Stimulated activated CD8-positive, alpha-beta memory T cell treated with anti-CD3 and anti-CD28 coated beads, Interleukin-4, amount 100 ng/mL, for 48 hours (primary cell): ENCODE results near the gene FAM200B.

Source experiments
- DNase-seq: peaks from one replicate; pipeline ENCODE4 v3.0.0-alpha.2; 2020

The FAM200B gene

DNA sequence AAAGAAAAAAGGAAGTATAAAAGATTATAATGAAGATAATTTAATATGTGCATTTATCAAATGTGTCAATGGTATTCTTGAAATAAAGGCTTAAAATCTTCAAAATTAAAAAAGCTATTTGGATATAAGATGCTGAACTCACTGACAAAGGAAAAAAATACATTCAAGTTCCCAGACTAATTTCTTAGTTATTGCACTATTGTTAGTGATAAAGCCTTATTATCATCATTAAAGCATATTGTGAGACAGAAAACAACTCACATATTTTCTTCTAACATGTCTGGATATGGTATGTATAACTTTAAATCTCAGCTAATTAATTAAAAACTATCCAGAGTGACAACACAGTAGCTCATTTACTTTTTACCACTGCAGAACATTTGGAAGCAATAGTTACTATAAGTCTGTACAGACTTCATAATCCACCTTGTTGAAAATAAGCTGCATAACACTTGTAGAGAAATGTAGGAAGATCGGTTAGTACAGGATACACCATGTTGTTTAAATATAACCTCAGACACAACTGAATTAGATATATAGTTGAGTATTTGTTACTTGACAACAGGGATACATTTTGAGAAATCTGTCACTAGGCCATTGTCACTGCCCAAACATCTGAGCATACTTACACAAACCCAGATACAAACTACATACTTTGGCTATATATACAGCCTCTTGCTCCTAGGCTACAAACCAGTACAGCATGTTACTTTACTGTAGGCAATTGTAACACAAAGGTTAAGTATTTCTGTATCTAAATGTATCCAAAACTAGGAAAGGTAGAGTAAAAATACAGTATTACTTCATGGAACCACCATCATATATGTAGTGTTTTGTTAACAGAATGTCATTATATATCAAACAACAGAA is 12.8 kb upstream of the FAM200B start:
- DNase-seq = no peak

DNA sequence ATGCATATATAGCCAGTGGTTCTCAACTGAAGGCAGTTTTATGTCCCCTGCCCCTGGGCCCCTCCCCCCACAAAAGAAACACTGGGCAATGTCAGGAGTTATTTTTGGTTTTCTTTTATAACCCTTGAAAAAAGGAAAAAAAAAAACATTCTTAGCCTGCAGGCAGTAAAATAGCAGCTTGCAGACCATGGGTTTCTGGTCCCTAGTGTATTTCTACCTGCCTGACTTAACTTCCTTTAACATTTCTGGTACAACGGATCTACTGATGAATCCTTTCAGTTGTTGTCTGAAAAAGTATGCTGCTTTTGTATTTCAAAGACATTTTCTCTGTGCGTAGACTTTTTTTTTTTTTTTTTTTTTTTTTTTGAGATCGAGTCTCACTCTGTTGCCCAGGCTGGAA is 11.1 kb upstream of the FAM200B start:
- no peak for DNase-seq

DNA sequence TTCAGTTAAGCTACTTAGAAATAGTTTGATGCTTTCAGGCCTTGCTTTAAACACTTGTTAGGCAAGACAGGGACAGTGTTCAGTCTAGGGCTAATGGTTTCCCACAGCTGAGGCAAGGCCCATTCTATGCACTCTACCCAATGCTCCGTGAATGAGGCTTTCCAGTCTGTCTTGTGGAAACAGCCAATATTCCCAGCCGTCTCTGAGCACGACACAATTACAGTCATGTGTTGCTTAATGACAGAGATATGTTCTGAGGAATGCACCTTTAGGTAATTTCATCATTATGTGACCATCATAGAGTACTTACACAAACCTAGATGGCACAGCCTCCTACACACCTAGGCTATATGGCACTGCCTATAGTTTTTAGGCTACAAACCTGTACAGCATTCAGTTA is 9.5 kb upstream of the FAM200B start:
- no peak for DNase-seq

DNA sequence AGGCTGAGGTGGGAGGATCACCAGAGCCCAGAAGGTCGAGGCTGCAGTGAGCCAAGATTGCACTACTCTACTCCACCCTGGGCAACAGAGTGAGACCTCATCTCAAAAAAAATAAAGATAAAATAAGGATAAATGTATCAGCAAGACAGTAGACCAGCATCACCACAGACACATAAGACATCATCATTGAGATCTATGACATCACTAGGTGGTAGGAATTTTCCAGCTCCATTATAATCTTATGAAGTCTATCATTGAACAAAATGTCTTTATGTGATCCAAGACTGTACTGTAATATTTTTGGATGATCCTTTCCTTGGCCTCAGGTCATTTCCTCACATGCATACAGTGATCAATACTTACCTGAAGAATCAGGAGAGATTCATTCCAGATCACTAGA is 8.3 kb upstream of the FAM200B start:
- DNase-seq = no peak

DNA sequence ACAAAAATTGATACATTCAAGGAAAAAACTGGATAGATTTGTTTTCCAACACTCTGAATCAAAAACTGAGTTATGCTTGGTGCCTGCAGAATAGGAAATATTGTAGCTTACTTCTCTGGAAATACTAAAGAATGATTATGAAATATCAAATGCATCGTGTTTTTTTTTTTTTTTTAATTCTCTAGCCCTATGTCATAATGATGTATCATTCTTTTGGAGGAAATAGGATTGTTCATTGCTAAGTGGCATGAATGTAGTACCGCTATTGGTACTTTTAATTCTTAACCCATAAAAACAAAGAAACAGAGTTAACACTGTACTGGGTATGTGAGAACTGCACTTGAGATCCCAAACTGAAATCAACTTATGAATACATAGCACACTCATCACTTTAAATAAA is 7.6 kb upstream of the FAM200B start:
- no peak for DNase-seq

DNA sequence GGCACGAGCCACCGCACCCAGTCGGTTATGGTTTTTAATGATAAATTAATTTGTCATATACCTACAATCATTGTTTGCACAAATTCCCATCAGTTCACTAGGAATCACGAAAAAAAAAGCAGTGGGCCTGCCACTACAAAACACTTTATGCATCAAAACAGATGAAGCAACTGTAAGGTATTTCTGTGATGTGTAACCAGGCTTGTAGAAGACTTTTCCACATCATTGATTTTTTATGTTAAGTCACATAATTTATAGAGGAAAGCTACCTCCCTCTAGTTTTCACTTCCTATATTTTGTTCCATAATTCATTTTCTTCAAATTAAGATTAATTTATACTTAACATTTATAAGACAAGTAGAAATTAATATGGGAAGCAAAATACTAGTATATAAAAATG is 6.7 kb upstream of the FAM200B start:
- no peak for DNase-seq

DNA sequence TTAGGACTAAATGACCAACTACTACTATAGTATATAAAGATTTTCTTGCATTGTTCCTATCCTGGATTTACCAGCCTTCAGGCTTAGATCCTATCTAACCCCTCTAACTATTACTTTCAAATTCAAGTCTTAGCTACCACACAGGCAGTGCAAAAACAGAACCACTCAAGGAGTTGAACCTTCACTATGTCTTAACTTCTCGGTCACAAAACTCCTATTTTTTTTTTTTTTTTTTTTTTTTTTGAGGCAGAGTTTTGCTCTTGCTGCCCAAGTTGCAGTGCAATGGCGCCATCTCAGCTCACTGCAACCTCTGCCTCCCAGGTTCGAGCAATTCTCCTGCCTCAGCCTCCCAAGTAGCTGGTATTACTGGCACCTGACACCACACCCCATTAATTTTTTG is 6.3 kb upstream of the FAM200B start:
- no peak for DNase-seq

DNA sequence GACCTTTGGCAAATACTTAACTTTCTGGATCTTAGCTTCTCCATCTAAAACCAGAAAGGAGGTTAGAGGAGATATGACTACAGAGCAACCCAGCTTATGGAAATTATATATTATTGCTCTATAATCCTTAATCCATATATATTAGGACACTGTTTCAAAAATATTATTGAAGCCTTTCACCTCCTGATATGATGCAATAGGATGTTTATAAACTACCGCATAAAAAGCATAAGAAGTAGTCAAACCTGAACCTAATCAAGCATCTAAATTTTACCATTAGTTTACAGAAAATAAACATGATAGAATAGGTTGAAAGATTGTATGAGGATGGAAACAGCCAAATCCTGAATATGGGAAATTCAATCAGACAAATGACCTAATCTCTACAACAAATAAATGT is 5.6 kb upstream of the FAM200B start:
- DNase-seq = no peak

DNA sequence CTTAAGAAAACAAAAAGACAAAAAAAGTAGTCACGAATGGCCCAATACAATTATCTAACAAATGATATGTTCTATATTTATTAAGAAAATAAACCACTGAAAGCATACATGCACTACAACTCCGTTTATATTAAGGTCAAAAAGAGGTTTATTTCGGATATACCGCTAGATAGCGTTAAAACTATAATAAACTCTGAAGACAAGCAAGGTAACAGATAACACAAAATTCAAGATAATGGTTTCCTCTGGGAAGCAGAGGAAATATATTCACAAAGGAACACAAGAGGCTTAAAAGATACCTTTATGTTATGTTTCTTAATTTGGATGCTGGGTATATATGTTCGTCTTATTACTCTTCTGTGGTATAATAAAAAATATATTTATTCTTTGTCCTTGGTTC is 4.7 kb upstream of the FAM200B start:
- no peak for DNase-seq

DNA sequence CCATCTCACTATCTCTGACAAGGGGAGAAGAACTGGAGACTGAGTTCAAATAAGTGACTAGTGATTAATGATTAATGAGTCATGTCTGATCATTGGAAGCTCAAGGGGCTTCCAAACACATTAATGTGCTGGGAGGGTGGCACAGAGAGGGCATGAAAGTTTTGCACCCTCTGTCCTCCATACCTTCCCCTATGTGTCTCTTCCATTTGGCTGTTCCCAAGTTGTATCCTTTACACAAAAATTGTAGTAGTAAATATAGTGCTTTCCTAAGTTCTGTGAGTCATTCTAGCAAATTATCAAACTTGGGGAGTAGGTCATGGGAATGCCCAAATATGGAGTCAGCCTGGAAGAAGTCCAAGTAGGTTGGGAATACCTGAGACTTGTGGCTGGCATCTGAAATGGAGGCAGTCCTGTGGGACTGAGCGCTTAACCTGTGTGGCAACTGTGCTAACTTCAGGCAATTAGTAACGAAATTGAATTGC is 4.1 kb upstream of the FAM200B start:
- DNase-seq = no peak

DNA sequence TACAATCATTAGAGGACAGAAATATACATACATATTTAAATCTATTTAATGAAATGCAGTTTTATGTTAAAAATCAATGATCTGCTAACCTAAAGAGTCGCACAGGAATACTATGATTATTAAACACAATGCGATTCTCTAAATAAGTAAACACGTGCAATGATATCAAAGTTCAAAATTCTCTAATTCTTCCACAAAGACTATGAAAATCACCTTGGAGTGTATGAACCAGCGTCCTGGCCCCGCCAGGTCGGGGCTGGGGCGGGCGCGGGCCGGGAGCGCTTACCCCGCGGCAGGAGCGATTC is 608 bp upstream of the FAM200B start:
- DNase-seq = no peak

DNA sequence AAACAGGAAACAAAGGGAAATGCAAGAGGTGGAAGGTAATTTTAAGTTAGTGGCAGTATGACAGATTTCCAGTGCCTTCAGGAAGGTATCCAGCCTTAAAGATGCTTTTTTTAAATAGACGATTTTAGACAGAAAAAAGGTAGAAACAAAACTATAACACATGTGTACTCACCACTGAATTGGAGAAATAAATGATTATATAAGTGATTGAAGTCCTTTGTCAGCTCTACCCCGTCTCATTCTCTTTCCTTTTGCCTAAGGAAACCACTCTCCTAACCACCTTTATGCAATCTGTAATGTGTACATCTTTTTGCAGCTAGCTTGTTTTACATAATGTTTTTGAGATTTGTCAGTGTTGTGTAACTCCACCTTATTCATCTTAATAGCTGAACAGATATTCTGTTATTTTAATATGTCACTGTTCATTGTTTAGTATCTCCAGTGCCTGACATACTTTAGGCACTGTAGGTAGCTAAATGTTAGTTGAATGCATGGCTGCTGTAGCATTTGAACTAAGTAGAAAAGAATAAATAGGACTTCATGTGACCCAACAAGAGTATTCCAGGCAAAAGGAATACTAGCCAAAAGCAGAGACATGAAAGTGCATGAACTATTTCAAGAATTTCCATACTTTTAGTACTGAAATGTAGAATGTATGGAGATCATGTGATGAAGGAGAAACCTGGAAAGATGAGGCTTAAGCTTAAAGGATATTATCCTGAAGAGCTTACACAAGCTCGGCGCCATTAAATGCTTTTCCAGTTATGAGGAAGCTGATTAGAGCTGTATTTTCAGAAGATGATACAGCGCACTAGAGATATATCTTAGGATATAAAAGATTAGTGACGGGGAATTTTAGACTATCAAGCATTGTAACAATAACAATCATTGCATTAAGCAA is 865 bp downstream of the FAM200B start:
- DNase-seq = no peak

DNA sequence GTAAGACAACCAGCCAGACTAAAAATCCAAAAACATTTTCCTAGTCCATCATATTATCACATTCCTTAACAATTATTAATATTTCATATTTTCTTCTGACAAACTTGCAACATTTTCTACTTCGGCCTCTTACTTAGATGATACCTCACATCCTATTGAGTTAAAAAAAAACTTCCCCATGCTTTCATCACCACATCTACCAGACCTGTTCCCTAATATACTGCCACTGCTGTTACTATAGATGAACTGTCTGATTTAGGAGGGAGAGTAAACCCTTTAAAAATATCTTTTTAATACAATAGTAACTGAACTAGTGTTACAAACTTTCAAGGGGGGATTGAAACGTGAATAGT is 1.5 kb downstream of the FAM200B start:
- DNase-seq = no peak

DNA sequence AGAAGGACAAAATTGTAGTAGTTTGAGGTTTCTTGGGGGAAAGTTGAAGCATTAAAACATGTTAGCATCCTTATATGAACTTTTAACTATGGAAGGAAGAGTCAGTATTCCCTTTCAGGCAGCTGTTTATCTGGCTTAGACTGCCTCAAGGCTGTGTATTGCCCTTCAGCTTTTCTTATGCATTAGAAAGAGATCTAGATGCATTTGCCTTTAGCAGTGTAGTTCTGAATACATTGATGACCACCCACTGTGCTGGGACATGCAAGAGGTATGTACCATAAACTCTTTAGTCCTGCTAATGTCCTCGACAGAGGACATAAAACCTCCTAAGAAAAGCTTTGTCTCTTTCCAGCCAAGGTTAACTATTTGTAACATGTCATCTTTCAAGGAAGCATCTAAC is 2.9 kb downstream of the FAM200B start:
- no peak for DNase-seq

DNA sequence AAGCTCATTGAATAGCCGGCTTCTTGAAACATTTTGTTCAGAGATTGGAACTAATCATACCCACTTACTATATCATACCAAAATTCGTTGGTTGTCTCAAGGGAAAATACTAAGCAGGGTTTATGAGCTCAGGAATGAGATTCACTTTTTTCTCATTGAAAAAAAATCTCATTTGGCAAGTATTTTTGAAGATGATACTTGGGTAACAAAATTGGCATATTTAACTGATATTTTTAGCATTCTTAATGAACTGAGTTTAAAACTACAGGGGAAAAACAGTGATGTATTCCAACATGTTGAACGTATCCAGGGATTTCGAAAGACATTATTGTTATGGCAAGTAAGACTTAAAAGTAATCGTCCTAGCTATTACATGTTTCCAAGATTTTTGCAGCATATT is 6.4 kb downstream of the FAM200B start:
- DNase-seq = no peak

DNA sequence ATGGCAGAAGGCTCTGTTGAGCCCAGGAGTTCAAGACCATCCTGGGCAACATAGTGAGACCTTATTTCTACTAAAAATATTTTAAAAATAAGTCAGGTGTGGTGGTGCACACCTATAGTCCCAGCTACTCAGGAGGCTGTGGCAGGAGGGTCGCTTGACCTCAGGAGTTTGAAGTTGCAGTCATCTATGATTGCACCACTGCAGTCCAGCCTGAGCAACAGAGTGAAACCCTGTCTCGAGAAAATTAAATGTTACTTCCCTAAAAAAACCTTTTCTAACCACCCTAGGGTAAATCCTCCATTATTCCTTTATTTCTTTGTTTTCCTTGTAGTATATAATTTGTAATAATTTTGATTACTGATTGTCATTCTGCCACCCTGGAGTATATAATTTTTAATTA is 7.9 kb downstream of the FAM200B start:
- DNase-seq = no peak

DNA sequence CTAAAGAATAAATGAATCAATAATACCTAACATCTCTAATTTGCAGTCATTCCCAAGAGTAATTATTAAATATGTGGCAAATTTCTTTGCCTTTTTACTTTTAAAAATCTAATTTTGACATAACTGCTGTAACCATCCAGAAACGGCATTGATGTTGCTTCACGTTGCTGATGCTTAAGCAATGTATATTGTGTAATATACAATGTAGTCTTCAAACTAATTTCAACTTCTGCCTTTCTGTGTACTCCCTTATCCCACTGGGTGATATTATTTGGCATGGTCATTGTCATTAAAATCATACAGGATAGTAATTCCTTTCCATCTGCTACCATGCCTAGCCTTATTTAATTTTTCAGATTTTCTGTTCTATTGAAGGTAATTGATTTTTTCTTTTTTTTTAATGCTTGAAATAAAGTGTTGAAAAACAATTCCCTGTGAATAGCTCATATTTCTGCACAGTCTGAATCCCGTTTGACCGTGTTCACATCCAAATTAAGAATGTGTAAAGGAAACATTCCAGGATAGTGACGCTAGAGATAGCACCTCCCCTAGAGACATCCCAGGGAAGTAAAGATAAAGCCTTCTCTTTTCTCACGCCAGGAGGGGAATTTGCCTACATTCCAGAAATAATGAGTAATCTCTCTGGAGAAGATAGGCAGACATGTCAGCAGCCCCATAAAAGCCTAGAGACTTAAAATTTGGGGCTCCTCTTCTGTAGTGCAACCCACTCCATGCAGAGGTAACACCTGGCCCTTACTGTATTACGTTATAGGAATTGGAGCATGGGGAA is 8.6 kb downstream of the FAM200B start:
- no peak for DNase-seq

DNA sequence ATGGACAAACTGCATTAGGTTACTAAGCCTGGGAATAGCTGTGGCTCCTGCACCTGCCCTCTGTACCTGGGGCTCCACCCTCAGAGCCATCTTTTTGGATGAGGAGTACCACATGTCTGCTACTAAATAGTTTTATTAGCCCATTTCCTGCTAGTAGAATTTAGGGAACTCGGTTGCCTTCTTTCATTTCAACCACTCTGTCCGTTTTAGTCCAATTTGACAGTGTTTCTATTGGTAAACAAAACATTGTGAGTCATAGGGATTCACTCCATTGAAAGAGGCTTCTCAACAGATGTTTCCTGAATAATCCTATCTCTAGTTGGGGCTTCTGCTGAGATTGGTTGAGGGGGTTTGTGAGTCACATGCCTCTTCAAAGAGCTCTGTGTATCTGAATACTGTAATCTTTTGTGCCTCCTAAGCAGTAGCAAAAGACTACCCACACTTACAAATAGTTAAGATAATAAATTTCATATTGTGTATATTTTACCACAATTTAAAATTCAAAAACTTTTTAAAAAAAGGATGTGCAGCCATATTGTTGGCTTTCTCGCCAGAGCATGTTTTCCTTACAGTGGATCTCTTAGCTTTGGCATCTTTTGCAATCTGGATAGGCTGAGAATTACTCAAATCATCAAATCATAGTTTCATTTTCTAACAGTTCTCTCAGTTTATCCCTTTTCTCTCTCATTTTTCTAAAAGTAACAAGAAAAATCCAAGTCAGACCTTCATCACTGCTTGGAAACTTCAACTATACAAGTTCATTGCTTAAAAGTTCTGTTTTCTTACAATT is 9.9 kb downstream of the FAM200B start:
- DNase-seq = no peak

DNA sequence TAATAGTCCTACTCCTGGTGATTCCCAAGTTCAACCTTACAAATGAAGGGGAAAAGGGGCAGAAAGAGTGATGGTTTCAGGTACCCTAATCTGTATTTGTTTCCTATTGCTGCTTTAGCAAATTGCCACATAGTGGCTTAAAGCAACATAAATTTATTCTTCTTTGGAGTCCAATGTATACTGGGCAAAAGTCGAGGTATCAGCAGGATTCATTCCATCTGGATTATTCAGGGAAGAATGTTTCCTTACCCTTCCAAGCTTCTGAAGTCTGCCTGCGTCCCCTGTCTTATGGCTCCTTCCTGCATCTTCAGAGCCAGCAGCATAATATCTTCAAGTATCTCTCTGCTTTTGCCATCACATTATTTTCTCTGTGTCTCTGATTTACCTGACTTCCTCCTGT is 11.0 kb downstream of the FAM200B start:
- DNase-seq = no peak

DNA sequence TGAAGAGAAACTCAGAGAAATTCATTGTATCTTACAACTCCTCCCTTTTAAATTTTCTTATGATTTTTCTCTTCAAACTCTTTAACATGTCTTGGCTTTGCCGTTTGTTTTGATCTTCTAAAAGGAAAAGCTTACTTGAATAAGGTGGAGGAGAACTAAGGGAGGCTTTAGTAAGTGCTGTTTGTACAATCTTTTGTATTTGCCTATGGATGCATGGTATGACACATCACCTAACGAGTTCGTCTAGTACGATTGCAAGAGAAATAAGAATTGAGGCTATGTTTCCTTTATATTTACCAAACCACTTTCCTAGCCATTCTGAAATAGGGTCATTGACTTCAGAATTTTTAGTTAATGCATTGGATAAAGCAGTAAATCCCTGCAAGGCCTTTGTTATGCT is 12.8 kb downstream of the FAM200B start:
- no peak for DNase-seq

DNA sequence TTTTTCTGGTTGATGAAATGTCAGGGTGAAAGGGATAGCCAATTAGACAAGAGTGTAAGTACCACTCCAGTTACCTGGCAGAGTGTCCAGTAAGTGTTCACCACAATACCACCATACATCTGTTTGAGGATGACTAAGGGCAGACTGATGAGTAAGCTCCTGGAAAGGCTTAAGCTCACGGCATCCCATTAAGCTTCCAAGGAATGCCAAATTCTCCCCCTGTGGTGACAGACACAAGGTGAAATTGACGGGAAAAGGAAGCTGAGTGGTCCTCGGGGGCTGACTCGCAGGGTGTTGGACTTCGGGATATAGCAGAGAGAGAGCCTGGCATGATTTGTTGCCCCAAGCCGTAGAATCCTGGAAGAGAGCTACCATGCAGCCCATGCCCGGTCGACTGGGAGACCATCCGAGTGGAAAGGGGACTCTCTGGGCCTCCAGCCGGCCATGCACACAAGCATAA is 13.6 kb downstream of the FAM200B start:
- no peak for DNase-seq

DNA sequence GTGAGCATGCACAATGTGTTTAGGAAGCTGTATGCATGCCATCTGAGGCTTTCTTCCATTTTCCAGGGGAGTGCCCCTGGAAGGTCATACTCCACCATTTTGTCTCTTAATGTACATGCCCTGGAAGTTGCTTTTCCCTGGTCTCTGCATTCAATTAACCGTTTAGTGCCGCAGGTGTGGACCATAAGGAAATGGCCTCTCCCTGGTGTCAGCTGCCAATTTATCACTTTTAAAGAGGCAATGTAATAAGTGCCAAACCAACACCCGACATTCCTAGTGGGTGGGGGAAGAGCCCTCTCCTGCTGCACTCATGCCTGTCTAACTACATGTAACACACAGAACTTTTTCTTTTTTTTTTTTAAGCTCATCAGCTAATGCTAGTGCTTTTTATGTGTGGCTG is 14.1 kb downstream of the FAM200B start:
- no peak for DNase-seq

DNA sequence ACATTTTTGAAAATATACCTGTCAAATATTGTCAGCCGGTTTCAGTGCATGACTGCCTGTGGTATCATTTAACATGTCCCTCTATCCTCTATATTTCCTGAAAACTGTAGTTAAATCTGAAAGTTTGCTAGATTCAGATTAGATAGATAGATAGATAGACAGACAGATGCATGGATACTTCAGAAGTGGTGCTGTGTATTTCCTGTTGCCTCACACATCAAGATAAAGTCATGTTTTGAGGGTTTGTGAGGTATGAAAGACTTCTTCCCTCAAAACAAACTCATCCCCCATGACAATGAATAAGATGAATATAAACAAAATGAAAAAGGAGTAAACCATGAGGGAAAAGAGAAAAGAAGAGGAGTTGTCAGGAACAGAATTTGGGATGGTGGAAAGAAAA is 15.2 kb downstream of the FAM200B start:
- DNase-seq = no peak
